HCT116 (cell line): ENCODE data around the gene CST8. TPM values are rescaled to one million over a fixed set of nuclear protein-coding genes. Genes with fewer than 3 reads are reported as not detected.

ENCODE experiments used
- ATAC-seq: fragments of 200-7000 bp; cut with Tn5 transposase; 2 replicates; pipeline ENCODE4 v1.9.1; 2020; ENCODE audit warnings: mild to moderate bottlenecking, moderate library complexity
- BruUV-seq: library from RNA; stranded (reverse); fragments of 400-500 nt; replicated peaks from 2 replicates; lab custom pipeline; 2021; lab: Mats Ljungman, UMichigan
- CTCF ChIA-PET: fragments of 300-600 bp; sonication (Branson Sonifier 250); formaldehyde crosslinking; loops from one replicate; lab custom pipeline; 2021; ENCODE audit warnings: antibody characterized with exemption; lab: Charles Lee
- POLR2A ChIA-PET: fragments of 300-600, 350-600 bp; sonication (Branson Sonifier 250); formaldehyde crosslinking; loops from one replicate; lab custom pipeline; 2021; ENCODE audit warnings: antibody characterized with exemption; lab: Charles Lee
- RAD21 ChIA-PET, 2 experiments: fragments of 300-600 bp; sonication (Branson Sonifier 250); formaldehyde crosslinking; loops; one replicate each; lab custom pipeline; 2023; ENCODE audit warnings: low total read pairs in 2 of 2; ENCODE audit not compliant: uncharacterized antibody in 2 of 2, unreplicated experiment in 2 of 2, low non-redundant PET in 1 of 2; lab: Charles Lee
- DNase-seq: peaks from one replicate; pipeline ENCODE4 v3.0.0-alpha.2; 2010; ENCODE audit warnings: low read depth, low spot score
- H2AFZ ChIP-seq: fragments of 200-600 bp; shearing (Covaris generic), sonication (generic); 2 replicates; pipeline ENCODE4 v1.6.1; 2017; ENCODE audit warnings: low read depth, mixed run types, mixed read lengths, antibody characterized with exemption, low read length; ENCODE audit not compliant: poor library complexity, severe bottlenecking
- H3K27ac ChIP-seq: 2 replicates; pipeline ENCODE4 v1.5.1; 2012; ENCODE audit warnings: low read depth, low read length
- H3K27me3 ChIP-seq: fragments of 200-600 bp; sonication (generic); 2 replicates; pipeline ENCODE4 v1.6.1; 2016; ENCODE audit warnings: mixed run types, low read length, mixed read lengths; ENCODE audit not compliant: insufficient read depth
- H3K36me3 ChIP-seq, 2 experiments: fragments of 200-500 bp in 1 of 2; fragments of 200-600 bp in 1 of 2; sonication (Bioruptor generic) in 1 of 2; sonication (generic) in 1 of 2; 2 replicates each; pipeline versions ENCODE4 v1.5.1 to v1.6.1; 2014 to 2016; ENCODE audit warnings: low read length in 2 of 2, inconsistent platforms in 1 of 2, mixed read lengths in 1 of 2, mixed run types in 1 of 2; ENCODE audit not compliant: insufficient read depth in 2 of 2, control insufficient read depth in 1 of 2
- H3K4me1 ChIP-seq, 2 experiments: fragments of 200-600 bp in 1 of 2; sonication (generic) in 1 of 2; 2 replicates each; pipeline versions ENCODE4 v1.5.1 to v1.6.1; 2012 to 2017; ENCODE audit warnings: low read length in 2 of 2, inconsistent platforms in 1 of 2, mild to moderate bottlenecking in 1 of 2, mixed read lengths in 1 of 2, mixed run types in 1 of 2, moderate library complexity in 1 of 2; ENCODE audit not compliant: insufficient read depth in 2 of 2, control insufficient read depth in 1 of 2
- H3K4me2 ChIP-seq: fragments of 200-600 bp; sonication (generic); 2 replicates; pipeline ENCODE4 v1.6.1; 2017; ENCODE audit warnings: mixed run types, low read length, mixed read lengths
- H3K4me3 ChIP-seq, 2 experiments: fragments of 200-600 bp in 1 of 2; sonication (generic) in 1 of 2; replicated peaks in 1 of 2; 2 replicates each; pipeline ENCODE4 v1.5.1; 2011 to 2016; ENCODE audit warnings: low read length in 2 of 2, control low read depth in 1 of 2, low read depth in 1 of 2, mild to moderate bottlenecking in 1 of 2, mixed read lengths in 1 of 2, mixed run types in 1 of 2
- H3K79me2 ChIP-seq: fragments of 200-600 bp; sonication (generic); 2 replicates; pipeline ENCODE4 v1.6.1; 2017; ENCODE audit warnings: mild to moderate bottlenecking, mixed run types, low read length, moderate library complexity, mixed read lengths; ENCODE audit not compliant: insufficient read depth
- H3K9ac ChIP-seq: fragments of 200-600 bp; sonication (generic); 2 replicates; pipeline ENCODE4 v1.6.1; 2016; ENCODE audit warnings: low read length, mixed read lengths
- H3K9me2 ChIP-seq: fragments of 200-600 bp; sonication (generic), shearing (Covaris generic); 2 replicates; pipeline ENCODE4 v1.6.1; 2017; ENCODE audit warnings: mixed run types, mild to moderate bottlenecking, moderate library complexity; ENCODE audit not compliant: insufficient read depth
- H3K9me3 ChIP-seq, 2 experiments: fragments of 200-500 bp in 1 of 2; fragments of 200-600 bp in 1 of 2; sonication (Bioruptor generic) in 1 of 2; sonication (generic) in 1 of 2; 2 replicates each; pipeline ENCODE4 v1.6.1; 2014 to 2017; ENCODE audit warnings: low read length in 2 of 2, mixed read lengths in 2 of 2, inconsistent platforms in 1 of 2, low read depth in 1 of 2, mild to moderate bottlenecking in 1 of 2, mixed run types in 1 of 2, moderate library complexity in 1 of 2; ENCODE audit not compliant: control insufficient read depth in 1 of 2, insufficient read depth in 1 of 2
- H4K20me1 ChIP-seq: fragments of 200-600 bp; sonication (generic), shearing (Covaris generic); 2 replicates; pipeline ENCODE4 v1.6.1; 2017; ENCODE audit warnings: mixed run types, mild to moderate bottlenecking, moderate library complexity; ENCODE audit not compliant: insufficient read depth
- CBX3 ChIP-seq: IDR thresholded peaks from 2 replicates; pipeline ENCODE4 v1.6.1; 2012; ENCODE audit warnings: low read depth
- CEBPB ChIP-seq: IDR thresholded peaks from 2 replicates; pipeline ENCODE4 v1.6.1; 2012; ENCODE audit warnings: low read depth
- ELF1 ChIP-seq: IDR thresholded peaks from 2 replicates; pipeline ENCODE4 v1.6.1; 2012; ENCODE audit warnings: low read depth, borderline replicate concordance
- EZH2phosphoT487 ChIP-seq: fragments of 200-600 bp; IDR thresholded peaks from 2 replicates; pipeline ENCODE4 v1.6.1; 2018; ENCODE audit warnings: antibody characterized with exemption, borderline replicate concordance
- FOSL1 ChIP-seq: IDR thresholded peaks from 2 replicates; pipeline ENCODE4 v1.6.1; 2012; ENCODE audit warnings: low read depth
- POLR2A ChIP-seq: IDR thresholded peaks from 2 replicates; pipeline ENCODE4 v1.7.0; 2011; ENCODE audit warnings: borderline replicate concordance; ENCODE audit not compliant: insufficient read depth, insufficient read length; ENCODE audit errors: extremely low read depth
- SIN3A ChIP-seq: IDR thresholded peaks from 2 replicates; pipeline ENCODE4 v1.6.1; 2012; ENCODE audit warnings: low read depth
- SP1 ChIP-seq: IDR thresholded peaks from 2 replicates; pipeline ENCODE4 v1.6.1; 2012; ENCODE audit warnings: low read depth
- SRF ChIP-seq: IDR thresholded peaks from 2 replicates; pipeline ENCODE4 v1.6.1; 2012; ENCODE audit warnings: low read depth
- TCF7L2 ChIP-seq: IDR thresholded peaks from 2 replicates; pipeline ENCODE4 v1.7.0; 2011; ENCODE audit warnings: borderline replicate concordance, inconsistent platforms; ENCODE audit not compliant: insufficient read depth, insufficient read length; ENCODE audit errors: extremely low read depth
- YY1 ChIP-seq: IDR thresholded peaks from 2 replicates; pipeline ENCODE4 v1.6.1; 2011; ENCODE audit warnings: low read length, low read depth, moderate library complexity, mild to moderate bottlenecking; ENCODE audit not compliant: insufficient replicate concordance; ENCODE audit errors: extremely low read depth
- ZFX ChIP-seq: fragments of 450-650 bp; IDR thresholded peaks from 2 replicates; pipeline ENCODE4 v1.6.1; 2017
- ZNF274 ChIP-seq: fragments of 200-500 bp; sonication (Bioruptor generic); IDR thresholded peaks from 2 replicates; pipeline ENCODE4 v1.6.1; 2014; ENCODE audit warnings: mild to moderate bottlenecking, low read depth, low read length, inconsistent platforms
- intact Hi-C: fragments of 100-400 bp; cut with micrococcal nuclease; formaldehyde crosslinking; loops from 2 replicates; pipeline ENCODE4 v1.10.0; 2022
- total RNA-seq: library from RNA; stranded (reverse); gene quantifications from one replicate; pipeline ENCODE4 v1.2.1, GENCODE V29; 2021; ENCODE audit not compliant: unreplicated experiment
- TF ChIP-seq, protein P1 (sequence below): IDR thresholded peaks from 2 replicates; pipeline ENCODE4 v1.6.1; 2011; ENCODE audit warnings: mild to moderate bottlenecking, low read length, moderate library complexity; ENCODE audit not compliant: insufficient replicate concordance; ENCODE audit errors: extremely low read depth
- TF ChIP-seq, protein P2 (sequence below): IDR thresholded peaks from 2 replicates; pipeline ENCODE4 v1.6.1; 2012; ENCODE audit warnings: low read depth

CST8 gene
- total RNA-seq, 1 experiment from 2014 or later = not detected

DNA sequence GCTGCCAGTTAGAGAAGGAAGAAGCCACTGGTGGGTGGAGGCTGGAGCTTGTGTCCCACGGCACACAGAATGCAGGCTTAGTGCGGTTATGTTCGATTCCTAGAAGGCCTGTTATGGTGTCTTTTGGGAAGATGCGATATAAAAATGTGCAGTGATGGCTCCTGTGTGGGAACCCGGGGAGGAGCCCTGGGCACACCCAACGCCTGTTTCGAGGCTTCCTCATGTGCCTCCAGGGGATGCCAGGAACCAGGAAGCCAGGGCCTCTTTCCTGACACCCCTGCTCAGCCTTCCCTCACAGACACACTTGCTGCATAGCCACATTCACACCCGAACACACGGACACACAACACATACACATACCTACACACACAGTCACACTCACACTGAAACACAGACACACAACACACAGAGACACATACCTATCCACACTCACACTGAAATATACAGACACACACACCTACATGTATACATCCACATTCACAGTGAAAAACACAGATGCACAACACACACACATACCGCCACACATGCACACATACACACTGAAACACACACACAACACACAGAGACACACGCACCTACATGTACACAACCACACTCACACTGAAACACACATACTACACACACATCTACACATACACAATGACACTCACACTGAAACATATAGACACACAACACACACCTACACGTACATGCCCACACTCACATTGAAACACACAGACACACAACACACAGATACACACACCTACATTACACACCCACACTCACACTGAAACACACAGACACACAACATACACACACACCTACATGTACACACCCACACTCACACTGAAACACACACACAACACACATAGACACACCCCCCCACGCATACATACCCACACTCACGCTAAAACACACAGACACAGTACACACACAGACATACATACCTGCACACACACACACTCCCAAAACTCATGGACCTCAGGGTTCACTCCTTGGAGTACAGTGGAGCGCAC, 37.1 kb upstream of the CST8 start:
- DNase-seq = no peak
- no peaks in the 10 kb centered on the region for H3K36me3 ChIP-seq
- H4K20me1 ChIP-seq = no peaks in the 10 kb centered on the region
- no peak overlapping the region for H3K4me2 ChIP-seq
- H3K27ac ChIP-seq = no peak overlapping the region
- ChIA-PET POLR2A (no interaction called here), CTCF (interaction anchor here (0.8 kb wide), 1 partner anchor 7 kb away, joined by 3 read pairs; no protein-coding TSS in a partner anchor), RAD21 (no interaction called here)
- no peaks in the 10 kb centered on the region for H3K9me2 ChIP-seq
- no peak for ATAC-seq
- H3K9me3 ChIP-seq = no peaks in the 10 kb centered on the region
- BruUV-seq = no TSS peak
- no peaks in the 10 kb centered on the region for H3K4me1 ChIP-seq
- H3K27me3 ChIP-seq = peaks cover 3% of the 10 kb centered on the region
- H3K79me2 ChIP-seq = no peaks in the 10 kb centered on the region
- TF ChIP-seq ELF1 = no peak
- TF ChIP-seq CBX3 = no peak
- no peak for TF ChIP-seq CEBPB
- TF ChIP-seq, protein P1, sequence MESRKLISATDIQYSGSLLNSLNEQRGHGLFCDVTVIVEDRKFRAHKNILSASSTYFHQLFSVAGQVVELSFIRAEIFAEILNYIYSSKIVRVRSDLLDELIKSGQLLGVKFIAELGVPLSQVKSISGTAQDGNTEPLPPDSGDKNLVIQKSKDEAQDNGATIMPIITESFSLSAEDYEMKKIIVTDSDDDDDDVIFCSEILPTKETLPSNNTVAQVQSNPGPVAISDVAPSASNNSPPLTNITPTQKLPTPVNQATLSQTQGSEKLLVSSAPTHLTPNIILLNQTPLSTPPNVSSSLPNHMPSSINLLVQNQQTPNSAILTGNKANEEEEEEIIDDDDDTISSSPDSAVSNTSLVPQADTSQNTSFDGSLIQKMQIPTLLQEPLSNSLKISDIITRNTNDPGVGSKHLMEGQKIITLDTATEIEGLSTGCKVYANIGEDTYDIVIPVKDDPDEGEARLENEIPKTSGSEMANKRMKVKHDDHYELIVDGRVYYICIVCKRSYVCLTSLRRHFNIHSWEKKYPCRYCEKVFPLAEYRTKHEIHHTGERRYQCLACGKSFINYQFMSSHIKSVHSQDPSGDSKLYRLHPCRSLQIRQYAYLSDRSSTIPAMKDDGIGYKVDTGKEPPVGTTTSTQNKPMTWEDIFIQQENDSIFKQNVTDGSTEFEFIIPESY = no peak
- TF ChIP-seq YY1 = no peak
- TF ChIP-seq SP1 = no peak
- no peak for TF ChIP-seq TCF7L2
- no peak for TF ChIP-seq FOSL1
- TF ChIP-seq EZH2phosphoT487 = no peak
- TF ChIP-seq SIN3A = no peak
- no peak for TF ChIP-seq POLR2A
- no peak for TF ChIP-seq ZFX
- TF ChIP-seq, protein P2, sequence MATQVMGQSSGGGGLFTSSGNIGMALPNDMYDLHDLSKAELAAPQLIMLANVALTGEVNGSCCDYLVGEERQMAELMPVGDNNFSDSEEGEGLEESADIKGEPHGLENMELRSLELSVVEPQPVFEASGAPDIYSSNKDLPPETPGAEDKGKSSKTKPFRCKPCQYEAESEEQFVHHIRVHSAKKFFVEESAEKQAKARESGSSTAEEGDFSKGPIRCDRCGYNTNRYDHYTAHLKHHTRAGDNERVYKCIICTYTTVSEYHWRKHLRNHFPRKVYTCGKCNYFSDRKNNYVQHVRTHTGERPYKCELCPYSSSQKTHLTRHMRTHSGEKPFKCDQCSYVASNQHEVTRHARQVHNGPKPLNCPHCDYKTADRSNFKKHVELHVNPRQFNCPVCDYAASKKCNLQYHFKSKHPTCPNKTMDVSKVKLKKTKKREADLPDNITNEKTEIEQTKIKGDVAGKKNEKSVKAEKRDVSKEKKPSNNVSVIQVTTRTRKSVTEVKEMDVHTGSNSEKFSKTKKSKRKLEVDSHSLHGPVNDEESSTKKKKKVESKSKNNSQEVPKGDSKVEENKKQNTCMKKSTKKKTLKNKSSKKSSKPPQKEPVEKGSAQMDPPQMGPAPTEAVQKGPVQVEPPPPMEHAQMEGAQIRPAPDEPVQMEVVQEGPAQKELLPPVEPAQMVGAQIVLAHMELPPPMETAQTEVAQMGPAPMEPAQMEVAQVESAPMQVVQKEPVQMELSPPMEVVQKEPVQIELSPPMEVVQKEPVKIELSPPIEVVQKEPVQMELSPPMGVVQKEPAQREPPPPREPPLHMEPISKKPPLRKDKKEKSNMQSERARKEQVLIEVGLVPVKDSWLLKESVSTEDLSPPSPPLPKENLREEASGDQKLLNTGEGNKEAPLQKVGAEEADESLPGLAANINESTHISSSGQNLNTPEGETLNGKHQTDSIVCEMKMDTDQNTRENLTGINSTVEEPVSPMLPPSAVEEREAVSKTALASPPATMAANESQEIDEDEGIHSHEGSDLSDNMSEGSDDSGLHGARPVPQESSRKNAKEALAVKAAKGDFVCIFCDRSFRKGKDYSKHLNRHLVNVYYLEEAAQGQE = no peak
- TF ChIP-seq ZNF274 = no peak
- TF ChIP-seq SRF = no peak
- H3K9ac ChIP-seq = no peak overlapping the region
- intact Hi-C loops = no loop called here
- H2AFZ ChIP-seq = no peak overlapping the region
- no peak overlapping the region for H3K4me3 ChIP-seq
